Prostate gland (tissue), 2 donors: ENCODE results near the gene CTNNBL1. TPM values are rescaled to one million over a fixed set of nuclear protein-coding genes. Genes with fewer than 3 reads are reported as not detected.

ENCODE experiments used
- DNase-seq: peaks from one replicate; pipeline ENCODE4 v3.0.0-alpha.2; 2019; ENCODE audit warnings: low spot score
- H3K27ac ChIP-seq, 2 donors: fragments of 200-600 bp; sonication (generic); 2 replicates each; pipeline ENCODE4 v1.5.1; 2017 to 2019
- H3K27me3 ChIP-seq: fragments of 200-600 bp; sonication (generic); replicated peaks from 2 replicates; pipeline ENCODE4 v1.5.1; 2019; ENCODE audit not compliant: insufficient read depth
- H3K36me3 ChIP-seq, 2 donors: fragments of 200-600 bp; sonication (generic); 1 replicate in 1 of 2; 2 replicates in 1 of 2; pipeline versions ENCODE4 v1.5.1 to v1.8.1; 2017 to 2019
- H3K4me1 ChIP-seq: fragments of 200-600 bp; sonication (generic); replicated peaks from 2 replicates; pipeline ENCODE4 v1.5.1; 2019
- H3K4me3 ChIP-seq, 2 donors: fragments of 200-600 bp; sonication (generic); 2 replicates each; pipeline ENCODE4 v1.5.1; 2017 to 2019
- H3K9me3 ChIP-seq: fragments of 200-600 bp; sonication (generic); 2 replicates; pipeline ENCODE4 v1.5.1; 2017
- CTCF ChIP-seq, 4 experiments: fragments of 200-600 bp in 2 of 4; fragments of 450-650 bp in 2 of 4; sonication (generic) in 2 of 4; IDR thresholded peaks; 1 replicate in 3 of 4; 2 replicates in 1 of 4; pipeline ENCODE4 v1.5.1; 2016 to 2019; ENCODE audit warnings: antibody characterized with exemption in 4 of 4, mild to moderate bottlenecking in 2 of 4, moderate library complexity in 2 of 4
- POLR2A ChIP-seq: fragments of 450-650 bp; IDR thresholded peaks from one replicate; pipeline ENCODE4 v1.6.1; 2016; ENCODE audit warnings: antibody characterized with exemption, mild to moderate bottlenecking
- POLR2AphosphoS5 ChIP-seq: sonication (generic); formaldehyde crosslinking; IDR thresholded peaks from one replicate; pipeline ENCODE4 v1.6.1; 2017; ENCODE audit warnings: antibody characterized with exemption
- WGBS: methylation state at CpG from one replicate; pipeline ENCODE4 v1.1.5; 2018; 5-methylcytosine and 5-hydroxymethylcytosine counted together
- intact Hi-C: fragments of 100-400 bp; cut with DNase I; formaldehyde crosslinking; loops from one replicate; pipeline ENCODE4 v1.14.2; 2022
- total RNA-seq, 2 donors: library from RNA; depleted of rRNA; stranded (reverse); fragments of >200 nt; gene quantifications; one replicate each; pipeline ENCODE4 v1.1.0, GENCODE V29; 2016

CTNNBL1 gene, protein sequence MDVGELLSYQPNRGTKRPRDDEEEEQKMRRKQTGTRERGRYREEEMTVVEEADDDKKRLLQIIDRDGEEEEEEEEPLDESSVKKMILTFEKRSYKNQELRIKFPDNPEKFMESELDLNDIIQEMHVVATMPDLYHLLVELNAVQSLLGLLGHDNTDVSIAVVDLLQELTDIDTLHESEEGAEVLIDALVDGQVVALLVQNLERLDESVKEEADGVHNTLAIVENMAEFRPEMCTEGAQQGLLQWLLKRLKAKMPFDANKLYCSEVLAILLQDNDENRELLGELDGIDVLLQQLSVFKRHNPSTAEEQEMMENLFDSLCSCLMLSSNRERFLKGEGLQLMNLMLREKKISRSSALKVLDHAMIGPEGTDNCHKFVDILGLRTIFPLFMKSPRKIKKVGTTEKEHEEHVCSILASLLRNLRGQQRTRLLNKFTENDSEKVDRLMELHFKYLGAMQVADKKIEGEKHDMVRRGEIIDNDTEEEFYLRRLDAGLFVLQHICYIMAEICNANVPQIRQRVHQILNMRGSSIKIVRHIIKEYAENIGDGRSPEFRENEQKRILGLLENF
- 10 to 100 TPM; 29.9 to 61.0 TPM for total RNA-seq

GRCh38 chr20:37693635-37694626, at the start of gene CTNNBL1:
CTNNBL1 (plus strand) TSS chr20:37694030; CDS start chr20:37694123, 93 bp downstream.
- WGBS: under 1% methylated on average over 54 of the region's 54 CpGs
- peak within 1 kb of the TSS; percentile 67 to 72 for H3K27ac ChIP-seq
- TF ChIP-seq CTCF (IDR thresholded peaks at IDR 0.05): peak in 2 of 4 experiments; percentile 25
- peak; percentile 70 for TF ChIP-seq POLR2A
- TF ChIP-seq POLR2AphosphoS5: peak; percentile 97
- peak; percentile 96 for DNase-seq
- intact Hi-C loops: no loop called here
- peak within 1 kb of the TSS; percentile 79 to 88 for H3K4me3 ChIP-seq
- no peaks in the 10 kb centered on the region for H3K27me3 ChIP-seq
- H3K36me3 ChIP-seq: no peaks in the 10 kb centered on the region
- H3K9me3 ChIP-seq: no peaks in the 10 kb centered on the region
- no peaks in the 10 kb centered on the region for H3K4me1 ChIP-seq

DNA sequence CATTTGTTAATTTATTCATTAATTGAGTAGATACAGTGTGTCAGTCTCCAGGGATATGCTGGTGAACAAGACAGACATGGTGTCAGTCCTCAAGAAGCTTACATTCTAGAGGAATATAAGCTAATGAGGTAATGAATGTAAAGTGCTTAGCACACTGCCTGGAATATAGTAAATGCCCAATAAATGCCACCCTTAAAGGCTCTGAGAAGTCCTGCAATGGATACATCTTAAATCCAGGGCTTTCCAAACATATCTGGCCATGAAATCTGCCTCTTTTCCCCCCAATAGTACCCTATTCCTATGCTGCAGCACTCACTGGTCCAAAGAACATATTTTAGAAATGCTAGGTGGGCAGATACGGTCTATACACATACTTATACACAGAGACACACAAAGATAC, 49.2 kb upstream of the CTNNBL1 start:
- no peak overlapping the region for H3K4me3 ChIP-seq

GRCh38 chr20:37647946-37648345, 45.9 kb upstream of the CTNNBL1 start:
- TF ChIP-seq POLR2A (no peak), CTCF (IDR thresholded peaks at IDR 0.05) (no peak), POLR2AphosphoS5 (no peak)
- H3K27me3 ChIP-seq: no peaks in the 10 kb centered on the region
- WGBS: 73% methylated on average over 3 of the region's 3 CpGs
- no peak for DNase-seq
- H3K4me3 ChIP-seq: no peak overlapping the region
- no peaks in the 10 kb centered on the region for H3K4me1 ChIP-seq
- intact Hi-C loops: no loop called here
- no peaks in the 10 kb centered on the region for H3K9me3 ChIP-seq
- H3K27ac ChIP-seq: no peak overlapping the region
- no peaks in the 10 kb centered on the region for H3K36me3 ChIP-seq

More for the DNA sequence above, 49.2 kb upstream of the CTNNBL1 start:
- TF ChIP-seq POLR2AphosphoS5: no peak
- no peak for TF ChIP-seq POLR2A
- TF ChIP-seq CTCF (IDR thresholded peaks at IDR 0.05): no peak
- 92% methylated on average over 1 of the region's 1 CpG for WGBS
- DNase-seq: no peak
- intact Hi-C loops: no loop called here
- Histone ChIP-seq H3K36me3 (no peaks in the 10 kb centered on the region), H3K27ac (no peak overlapping the region), H3K9me3 (no peaks in the 10 kb centered on the region), H3K27me3 (peaks cover 2% of the 10 kb centered on the region), H3K4me1 (no peaks in the 10 kb centered on the region)

- Histone ChIP-seq H3K36me3 (no peaks in the 10 kb centered on the region), H3K4me1 (no peaks in the 10 kb centered on the region), H3K9me3 (no peaks in the 10 kb centered on the region), H3K4me3 (no peak overlapping the region), H3K27me3 (no peaks in the 10 kb centered on the region), H3K27ac (no peak overlapping the region)
- DNase-seq: no peak
- 74% methylated on average over 2 of the region's 2 CpGs for WGBS
- intact Hi-C loops: no loop called here
- no peak for TF ChIP-seq CTCF (IDR thresholded peaks at IDR 0.05)
Observed at GRCh38 chr20:37649017-37649416, 44.8 kb upstream of the CTNNBL1 start.
